Measurements from ENCODE around the gene CAPN12.

The CAPN12 gene

DNA sequence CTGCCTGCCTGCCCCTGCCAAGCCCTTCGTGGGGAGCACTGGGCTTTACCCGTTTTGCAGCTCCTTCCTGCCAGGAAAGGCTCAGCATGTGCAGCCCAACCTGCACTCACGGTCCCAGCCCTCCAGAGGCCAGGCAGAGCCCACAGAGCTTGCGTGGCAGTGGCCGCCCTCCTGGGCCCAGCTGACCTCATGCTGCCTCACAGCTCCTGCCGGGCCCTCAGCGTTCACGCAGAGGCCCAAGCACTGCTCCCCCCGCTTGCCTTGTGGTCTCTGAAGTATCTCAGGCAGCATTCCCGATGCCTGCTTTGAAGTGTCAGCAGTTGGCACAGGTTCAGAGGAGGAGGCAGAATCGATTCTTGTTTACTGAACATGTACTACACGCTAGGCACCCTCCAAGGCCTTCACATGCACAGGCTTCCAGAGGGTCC, 32.5 kb downstream of the CAPN12 start:
- FAIRE-seq (no peak), DNase-seq (ENCODE audit: insufficient read length, low spot score) (no peak)
- TF ChIP-seq POLR2A (IDR thresholded peaks at IDR 0.05; ENCODE audit: low read depth, low read length) (no peak), POLR2AphosphoS5 (IDR thresholded peaks at IDR 0.05; ENCODE audit: low read depth, low read length) (no peak), PAX5 (IDR thresholded peaks at IDR 0.05; ENCODE audit: insufficient read depth, low read length, severe bottlenecking) (no peak), TAF1 (IDR thresholded peaks at IDR 0.05; ENCODE audit: low read depth, low read length) (no peak), POU2F2 (IDR thresholded peaks at IDR 0.05; ENCODE audit: low read depth, low read length) (no peak), SPI1 (IDR thresholded peaks at IDR 0.05; ENCODE audit: low read depth, low read length) (no peak)

DNA sequence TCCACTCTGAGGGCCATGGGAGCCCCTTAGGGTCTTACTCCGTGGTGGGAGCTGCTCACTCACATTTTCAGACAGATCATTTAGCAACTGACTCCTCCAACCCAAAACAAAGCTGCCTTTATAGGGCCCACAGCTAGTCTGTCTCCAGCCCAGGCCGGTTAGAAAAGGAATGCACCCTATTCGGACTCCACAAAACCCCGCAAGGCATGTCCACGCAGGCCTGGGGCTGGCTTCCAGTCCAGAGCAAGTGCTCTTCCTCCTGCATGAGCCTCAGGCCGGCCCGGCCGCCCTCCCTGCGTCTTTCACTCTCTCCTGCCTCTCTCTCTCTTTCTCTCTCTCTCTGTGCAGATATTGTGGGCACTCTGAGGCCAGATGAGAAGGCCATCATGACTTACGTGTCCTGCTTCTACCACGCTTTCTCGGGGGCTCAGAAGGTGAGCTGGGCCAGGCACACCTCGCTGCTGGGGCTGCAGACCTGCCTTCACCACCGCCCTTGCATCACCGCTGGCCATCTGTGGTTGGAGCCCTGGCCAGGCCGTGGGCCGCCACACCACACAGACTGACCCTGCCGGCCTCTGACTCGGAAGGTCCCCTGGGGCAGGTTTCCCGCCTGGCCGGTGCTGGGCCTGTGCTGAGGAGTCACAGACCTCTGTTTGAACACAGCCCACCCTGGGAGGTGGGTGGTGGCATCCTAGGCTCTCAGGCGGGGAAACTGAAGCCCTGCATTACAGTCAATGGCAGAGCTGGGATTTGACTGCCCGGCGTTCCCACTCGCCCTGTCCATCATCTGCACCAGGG, 33.1 kb downstream of the CAPN12 start:
- DNase-seq (ENCODE audit: insufficient read length, low spot score) (no peak), FAIRE-seq (no peak)
- TF ChIP-seq SPI1 (IDR thresholded peaks at IDR 0.05; ENCODE audit: low read depth, low read length), result no peak
- TF ChIP-seq POU2F2 (IDR thresholded peaks at IDR 0.05; ENCODE audit: low read depth, low read length), result no peak
- TF ChIP-seq PAX5 (IDR thresholded peaks at IDR 0.05; ENCODE audit: insufficient read depth, low read length, severe bottlenecking), result no peak

DNA sequence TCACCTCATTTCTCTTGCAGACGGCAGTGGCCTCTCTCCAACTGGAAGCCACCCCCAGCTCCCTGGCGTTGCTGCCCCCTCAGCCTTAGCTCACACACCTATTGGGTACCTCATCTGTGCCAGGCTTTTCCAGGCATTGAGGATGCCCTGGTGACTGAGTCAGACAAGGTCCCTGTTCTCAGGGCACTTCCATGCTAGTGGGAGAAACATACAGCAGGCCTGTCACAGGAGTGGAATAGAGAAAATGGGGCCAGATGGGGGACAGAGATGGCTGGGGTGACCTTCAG, 33.9 kb downstream of the CAPN12 start:
- TF ChIP-seq TAF1 (IDR thresholded peaks at IDR 0.05; ENCODE audit: low read depth, low read length) (no peak), POU2F2 (IDR thresholded peaks at IDR 0.05; ENCODE audit: low read depth, low read length) (no peak), PAX5 (IDR thresholded peaks at IDR 0.05; ENCODE audit: insufficient read depth, low read length, severe bottlenecking) (no peak), POLR2AphosphoS5 (IDR thresholded peaks at IDR 0.05; ENCODE audit: low read depth, low read length) (no peak), POLR2A (IDR thresholded peaks at IDR 0.05; ENCODE audit: low read depth, low read length) (no peak), SPI1 (IDR thresholded peaks at IDR 0.05; ENCODE audit: low read depth, low read length) (no peak)
- DNase-seq (ENCODE audit: insufficient read length, low spot score) (no peak), FAIRE-seq (no peak)

DNA sequence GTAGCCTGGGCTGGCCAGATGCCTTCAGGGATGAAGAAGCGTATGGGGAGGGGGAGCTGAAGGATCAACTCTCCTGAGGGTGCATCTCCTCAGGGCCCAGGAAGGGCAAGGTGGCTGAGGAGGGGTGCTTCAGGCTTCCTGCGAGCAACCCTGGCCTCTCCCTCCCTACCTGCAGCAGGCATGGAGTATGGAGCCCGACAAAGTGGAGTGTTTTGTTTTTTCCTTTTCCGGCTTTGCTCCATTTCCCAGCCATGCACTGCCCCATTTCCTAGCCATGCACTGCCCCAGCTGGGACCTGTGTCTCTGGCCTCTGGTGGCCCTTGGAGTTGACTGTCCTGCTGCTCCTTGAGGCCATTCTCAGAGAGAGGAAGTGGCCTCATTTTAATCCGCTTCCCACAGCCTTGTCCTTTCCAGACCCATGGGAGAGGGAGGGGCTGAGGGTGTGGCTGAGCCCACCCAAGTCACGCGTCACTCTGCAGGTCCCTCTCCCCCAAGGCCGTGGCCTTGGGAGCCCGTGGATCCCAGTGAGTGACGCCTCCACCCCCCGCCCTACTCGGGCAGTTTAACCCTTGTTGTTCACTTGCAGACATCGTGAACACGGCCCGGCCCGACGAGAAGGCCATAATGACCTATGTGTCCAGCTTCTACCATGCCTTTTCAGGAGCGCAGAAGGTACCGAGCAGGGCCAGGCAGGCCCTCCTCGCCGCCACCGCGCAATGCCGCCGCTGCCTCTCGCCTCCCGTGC, 34.4 kb downstream of the CAPN12 start:
- TF ChIP-seq PAX5 (IDR thresholded peaks at IDR 0.05; ENCODE audit: insufficient read depth, low read length, severe bottlenecking) (no peak), SPI1 (IDR thresholded peaks at IDR 0.05; ENCODE audit: low read depth, low read length) (no peak), POLR2A (IDR thresholded peaks at IDR 0.05; ENCODE audit: low read depth, low read length) (no peak), POLR2AphosphoS5 (IDR thresholded peaks at IDR 0.05; ENCODE audit: low read depth, low read length) (no peak), TAF1 (IDR thresholded peaks at IDR 0.05; ENCODE audit: low read depth, low read length) (no peak), POU2F2 (IDR thresholded peaks at IDR 0.05; ENCODE audit: low read depth, low read length) (no peak)
- DNase-seq (ENCODE audit: insufficient read length, low spot score), result no peak
- no peak for FAIRE-seq

DNA sequence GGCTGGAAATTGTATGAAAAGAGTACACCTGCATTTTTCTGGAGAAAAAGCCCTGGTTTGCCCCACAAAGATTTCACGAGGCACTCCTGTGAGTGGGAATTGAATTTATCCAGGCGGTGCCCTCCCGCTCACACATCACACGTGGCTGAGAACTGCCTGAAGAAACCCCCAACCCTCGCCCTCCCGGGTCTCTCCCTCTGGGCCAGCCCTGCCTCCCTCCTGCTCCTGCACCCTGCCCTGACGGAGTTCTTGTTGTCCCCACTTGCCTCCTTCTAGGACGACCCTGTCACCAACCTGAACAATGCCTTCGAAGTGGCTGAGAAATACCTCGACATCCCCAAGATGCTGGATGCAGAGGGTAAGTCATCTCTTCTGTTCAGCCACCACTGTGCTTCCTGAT, 35.2 kb downstream of the CAPN12 start:
- no peak for TF ChIP-seq POLR2AphosphoS5 (IDR thresholded peaks at IDR 0.05; ENCODE audit: low read depth, low read length)
- no peak for TF ChIP-seq PAX5 (IDR thresholded peaks at IDR 0.05; ENCODE audit: insufficient read depth, low read length, severe bottlenecking)
- TF ChIP-seq TAF1 (IDR thresholded peaks at IDR 0.05; ENCODE audit: low read depth, low read length), result no peak
- no peak for TF ChIP-seq POLR2A (IDR thresholded peaks at IDR 0.05; ENCODE audit: low read depth, low read length)
- no peak for TF ChIP-seq SPI1 (IDR thresholded peaks at IDR 0.05; ENCODE audit: low read depth, low read length)
- no peak for TF ChIP-seq POU2F2 (IDR thresholded peaks at IDR 0.05; ENCODE audit: low read depth, low read length)
- DNase-seq (ENCODE audit: insufficient read length, low spot score), result no peak
- FAIRE-seq, result no peak

DNA sequence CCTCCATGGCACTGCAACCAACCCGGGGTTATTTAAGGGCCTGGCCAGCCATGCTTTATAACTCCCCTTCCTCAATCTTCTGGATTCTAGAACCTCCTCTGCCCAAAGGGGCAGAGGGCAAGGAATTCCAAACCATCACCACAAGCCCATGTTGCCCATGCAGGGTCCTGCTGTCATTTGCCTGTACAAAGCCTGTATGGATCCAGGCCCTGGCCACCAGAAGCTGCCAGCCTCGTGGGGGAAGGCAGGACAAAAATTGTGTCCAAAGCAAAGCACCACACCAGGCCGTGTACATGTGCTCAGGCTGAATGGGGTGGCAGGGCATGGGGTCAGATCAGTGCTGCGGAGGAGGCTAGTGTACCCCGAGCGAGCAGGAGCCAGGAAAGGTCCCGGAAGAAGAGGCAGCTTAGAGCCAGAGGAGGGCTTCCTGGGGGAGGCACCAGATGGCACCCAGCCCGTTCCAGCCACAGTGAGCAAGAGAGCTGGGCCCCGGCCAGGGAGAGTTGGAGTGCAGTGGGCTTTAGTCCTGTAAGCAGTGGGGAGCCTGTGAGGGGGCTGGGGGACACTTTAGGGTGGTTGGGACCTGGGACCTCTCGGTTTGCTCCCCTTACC, 35.8 kb downstream of the CAPN12 start:
- DNase-seq (ENCODE audit: insufficient read length, low spot score) (no peak), FAIRE-seq (no peak)
- no peak for TF ChIP-seq TAF1 (IDR thresholded peaks at IDR 0.05; ENCODE audit: low read depth, low read length)
- no peak for TF ChIP-seq SPI1 (IDR thresholded peaks at IDR 0.05; ENCODE audit: low read depth, low read length)

DNA sequence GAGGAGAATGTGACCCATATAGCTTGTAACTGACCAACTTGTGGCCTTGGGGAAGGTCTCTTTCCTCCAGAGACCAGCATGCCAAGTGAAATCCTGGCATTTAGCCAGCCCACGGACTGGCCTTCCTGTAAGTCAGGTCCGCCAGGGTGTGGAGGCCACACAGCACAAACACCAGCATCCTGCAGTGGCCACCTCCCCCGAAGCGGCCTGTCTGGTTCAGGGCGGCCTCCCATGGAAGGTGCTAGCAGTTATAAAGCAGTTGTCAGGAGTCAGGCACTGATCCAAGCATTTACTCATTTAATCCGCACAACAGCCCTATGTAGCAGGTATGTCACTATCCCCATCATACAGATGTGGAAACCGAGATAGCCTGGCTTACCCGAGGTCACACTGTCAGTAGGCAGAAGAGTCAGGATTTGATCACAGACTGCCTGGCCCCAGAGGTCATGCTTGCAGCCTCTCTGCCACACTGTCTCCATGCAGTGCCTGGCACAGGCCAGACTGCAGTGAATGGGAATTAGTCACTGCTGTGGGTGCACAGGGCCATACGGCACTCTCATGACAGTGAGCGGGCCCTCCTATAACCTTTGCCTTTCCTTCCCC, 36.7 kb downstream of the CAPN12 start:
- no peak for DNase-seq (ENCODE audit: insufficient read length, low spot score)
- FAIRE-seq, result no peak
- no peak for TF ChIP-seq SPI1 (IDR thresholded peaks at IDR 0.05; ENCODE audit: low read depth, low read length)
- TF ChIP-seq POU2F2 (IDR thresholded peaks at IDR 0.05; ENCODE audit: low read depth, low read length), result no peak

DNA sequence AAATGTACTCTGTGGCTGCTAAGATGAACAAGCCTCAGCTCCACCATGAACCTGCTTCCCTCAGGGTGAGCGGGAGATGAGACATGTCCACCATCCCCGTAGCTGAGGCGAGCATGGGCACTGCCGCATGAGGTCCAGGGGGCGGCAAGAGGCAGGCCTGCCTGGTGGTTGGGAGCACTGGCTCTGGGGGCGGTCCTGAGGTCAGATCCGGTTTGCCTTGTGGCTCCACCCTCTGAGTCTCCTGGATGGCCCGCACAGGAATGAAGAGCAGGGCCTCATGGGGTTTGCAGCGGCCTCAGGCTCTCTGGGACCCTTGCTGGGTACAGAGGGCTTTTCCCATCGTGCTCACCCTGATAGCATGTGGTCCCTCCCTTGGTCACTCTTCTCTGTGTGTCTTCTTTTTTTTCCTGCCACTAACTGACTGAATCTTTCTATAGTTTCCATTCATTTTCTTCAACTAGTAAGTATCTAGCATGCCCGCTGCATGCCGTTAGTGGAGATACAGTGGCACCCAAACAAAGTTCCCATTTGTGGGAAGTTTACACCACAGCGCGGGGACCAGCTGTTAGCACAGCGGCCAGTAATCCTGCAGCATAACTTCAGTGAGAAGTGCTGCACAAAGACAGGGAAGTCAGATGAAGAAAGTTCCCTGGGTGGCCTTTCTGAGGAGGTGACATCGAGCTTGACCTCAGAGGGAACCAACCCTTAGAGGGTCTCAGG, 37.3 kb downstream of the CAPN12 start:
- FAIRE-seq (no peak), DNase-seq (ENCODE audit: insufficient read length, low spot score) (no peak)
- TF ChIP-seq POLR2A (IDR thresholded peaks at IDR 0.05; ENCODE audit: low read depth, low read length) (no peak), POLR2AphosphoS5 (IDR thresholded peaks at IDR 0.05; ENCODE audit: low read depth, low read length) (no peak), POU2F2 (IDR thresholded peaks at IDR 0.05; ENCODE audit: low read depth, low read length) (no peak), TAF1 (IDR thresholded peaks at IDR 0.05; ENCODE audit: low read depth, low read length) (no peak), PAX5 (IDR thresholded peaks at IDR 0.05; ENCODE audit: insufficient read depth, low read length, severe bottlenecking) (no peak), SPI1 (IDR thresholded peaks at IDR 0.05; ENCODE audit: low read depth, low read length) (no peak)
